HCT116 (cell line): Measurements from ENCODE around the gene NASP.

Experiments
- CEBPB ChIP-seq: IDR thresholded peaks from 2 replicates; pipeline ENCODE4 v1.6.1; 2012; ENCODE audit warnings: low read depth
- EGR1 ChIP-seq: IDR thresholded peaks from 2 replicates; pipeline ENCODE4 v1.6.1; 2012; ENCODE audit warnings: low read depth
- ELF1 ChIP-seq: IDR thresholded peaks from 2 replicates; pipeline ENCODE4 v1.6.1; 2012; ENCODE audit warnings: low read depth, borderline replicate concordance
- EZH2 ChIP-seq: fragments of 200-600 bp; sonication (generic); IDR thresholded peaks from 2 replicates; pipeline ENCODE4 v1.6.1; 2017; ENCODE audit warnings: antibody characterized with exemption, mixed run types
- JUND ChIP-seq: IDR thresholded peaks from 2 replicates; pipeline ENCODE4 v1.6.1; 2012
- POLR2A ChIP-seq: IDR thresholded peaks from 2 replicates; pipeline ENCODE4 v1.7.0; 2011; ENCODE audit warnings: borderline replicate concordance; ENCODE audit not compliant: insufficient read depth, insufficient read length; ENCODE audit errors: extremely low read depth
- POLR2AphosphoS5 ChIP-seq: IDR thresholded peaks from 2 replicates; pipeline ENCODE4 v1.6.1; 2011; ENCODE audit warnings: mild to moderate bottlenecking, low read depth, low read length, moderate library complexity
- RAD21 ChIP-seq: IDR thresholded peaks from 2 replicates; pipeline ENCODE4 v1.6.1; 2012; ENCODE audit warnings: low read depth, mild to moderate bottlenecking
- TF ChIP-seq, protein P1 (sequence below), 3 experiments: fragments of 200-600 bp in 1 of 3; sonication (generic) in 1 of 3; IDR thresholded peaks in 2 of 3; conservative IDR thresholded peaks in 1 of 3; 2 replicates each; pipeline ENCODE4 v1.5.1; 2012 to 2017; ENCODE audit warnings: low read depth in 2 of 3, low read length in 2 of 3, antibody characterized with exemption in 1 of 3, borderline replicate concordance in 1 of 3, control low read depth in 1 of 3, mild to moderate bottlenecking in 1 of 3, mixed read lengths in 1 of 3, mixed run types in 1 of 3, moderate library complexity in 1 of 3; ENCODE audit not compliant: insufficient read depth in 1 of 3
- TF ChIP-seq, protein P2 (sequence below): IDR thresholded peaks from 2 replicates; pipeline ENCODE4 v1.6.1; 2012

DNA sequence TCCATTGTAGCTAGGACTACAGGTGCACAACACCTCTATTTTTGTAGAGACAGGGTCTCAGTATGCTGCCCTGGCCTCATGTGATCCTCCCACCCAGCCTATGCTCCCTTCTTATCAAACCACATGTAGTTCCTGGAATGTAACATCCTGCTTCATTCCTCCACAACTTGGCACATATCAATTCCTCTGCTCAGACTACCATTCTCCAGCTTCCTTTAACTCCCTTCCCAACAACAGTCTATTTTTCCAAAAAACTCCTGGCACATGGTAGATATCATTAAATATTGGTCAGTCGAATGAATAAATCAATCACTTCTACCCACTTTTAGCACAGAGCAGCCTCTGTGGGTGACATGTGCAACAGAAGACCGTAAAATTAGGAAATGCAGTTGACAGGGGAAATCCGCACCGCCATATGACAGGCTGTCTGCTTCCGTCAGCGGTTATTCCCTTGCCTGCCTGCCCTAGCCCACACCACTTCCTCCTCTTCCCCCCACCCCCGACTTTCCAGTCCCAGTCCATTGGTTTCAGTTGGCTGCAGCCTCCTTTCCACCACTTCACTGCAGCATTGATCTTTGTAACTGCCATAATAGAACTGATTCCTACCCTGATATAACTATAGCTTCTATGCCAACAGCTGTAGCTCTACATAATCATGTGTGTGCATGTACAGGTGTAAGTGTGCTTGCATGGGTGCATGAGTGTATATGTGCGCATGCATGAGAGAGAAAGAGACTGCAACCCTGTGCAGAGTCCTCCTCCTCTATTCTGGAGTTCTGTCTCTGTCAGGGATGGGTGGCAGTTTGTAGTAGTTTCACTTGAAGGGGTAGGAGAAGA is 40.0 kb upstream of the NASP start:
- TF ChIP-seq JUND, result no peak
- no peak for TF ChIP-seq POLR2A
- TF ChIP-seq POLR2AphosphoS5, result no peak
- TF ChIP-seq, protein P1, sequence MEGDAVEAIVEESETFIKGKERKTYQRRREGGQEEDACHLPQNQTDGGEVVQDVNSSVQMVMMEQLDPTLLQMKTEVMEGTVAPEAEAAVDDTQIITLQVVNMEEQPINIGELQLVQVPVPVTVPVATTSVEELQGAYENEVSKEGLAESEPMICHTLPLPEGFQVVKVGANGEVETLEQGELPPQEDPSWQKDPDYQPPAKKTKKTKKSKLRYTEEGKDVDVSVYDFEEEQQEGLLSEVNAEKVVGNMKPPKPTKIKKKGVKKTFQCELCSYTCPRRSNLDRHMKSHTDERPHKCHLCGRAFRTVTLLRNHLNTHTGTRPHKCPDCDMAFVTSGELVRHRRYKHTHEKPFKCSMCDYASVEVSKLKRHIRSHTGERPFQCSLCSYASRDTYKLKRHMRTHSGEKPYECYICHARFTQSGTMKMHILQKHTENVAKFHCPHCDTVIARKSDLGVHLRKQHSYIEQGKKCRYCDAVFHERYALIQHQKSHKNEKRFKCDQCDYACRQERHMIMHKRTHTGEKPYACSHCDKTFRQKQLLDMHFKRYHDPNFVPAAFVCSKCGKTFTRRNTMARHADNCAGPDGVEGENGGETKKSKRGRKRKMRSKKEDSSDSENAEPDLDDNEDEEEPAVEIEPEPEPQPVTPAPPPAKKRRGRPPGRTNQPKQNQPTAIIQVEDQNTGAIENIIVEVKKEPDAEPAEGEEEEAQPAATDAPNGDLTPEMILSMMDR (IDR thresholded peaks at IDR 0.05 in 2 of 3, conservative IDR thresholded peaks at IDR 0.05 in 1 of 3; ENCODE audit: borderline replicate concordance in 1 of 3, insufficient read depth in 1 of 3, low read depth in 2 of 3, low read length in 2 of 3), result no peak
- no peak for TF ChIP-seq CEBPB
- no peak for TF ChIP-seq ELF1
- TF ChIP-seq, protein P2, sequence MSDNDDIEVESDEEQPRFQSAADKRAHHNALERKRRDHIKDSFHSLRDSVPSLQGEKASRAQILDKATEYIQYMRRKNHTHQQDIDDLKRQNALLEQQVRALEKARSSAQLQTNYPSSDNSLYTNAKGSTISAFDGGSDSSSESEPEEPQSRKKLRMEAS, result no peak
- TF ChIP-seq EGR1, result no peak
- no peak for TF ChIP-seq RAD21
- TF ChIP-seq EZH2, result no peak
